Activated T-cell treated with anti-CD3 and anti-CD28 coated beads for 1 hour (primary cell): ENCODE measurements around the gene WDHD1.
"Not testable (repeated sequence)": the region's sequence is repeated elsewhere in the genome, so short reads cannot be mapped to it uniquely, and the experiment has no call there.

Experiments used
- DNase-seq: peaks from one replicate; pipeline ENCODE4 v3.0.0-alpha.2; 2020; ENCODE audit warnings: low read depth

Gene WDHD1

GRCh38 chr14:54953609-54954008 lies 73.3 kb downstream of the WDHD1 start:
- not testable (repeated sequence) for DNase-seq

GRCh38 chr14:54952803-54953202 lies 74.1 kb downstream of the WDHD1 start:
- DNase-seq, result not testable (repeated sequence)

GRCh38 chr14:54947230-54947629 lies 79.7 kb downstream of the WDHD1 start:
- no peak for DNase-seq

- no peak for DNase-seq
Observed at GRCh38 chr14:54946500-54946899, 80.4 kb downstream of the WDHD1 start.

GRCh38 chr14:54944737-54945391 lies 82.0 kb downstream of the WDHD1 start:
- no peak for DNase-seq

- DNase-seq, result no peak
Observed at GRCh38 chr14:54942913-54943312, 84.0 kb downstream of the WDHD1 start.

- DNase-seq, result no peak
Observed at GRCh38 chr14:54936816-54937215, 90.1 kb downstream of the WDHD1 start.

- no peak for DNase-seq
Observed at GRCh38 chr14:54935958-54936357, 90.9 kb downstream of the WDHD1 start.

- DNase-seq, result no peak
Observed at GRCh38 chr14:54935100-54935499, 91.8 kb downstream of the WDHD1 start.

GRCh38 chr14:54933006-54933405 lies 93.9 kb downstream of the WDHD1 start:
- DNase-seq, result no peak

GRCh38 chr14:54931598-54932340 lies 95.1 kb downstream of the WDHD1 start:
- no peak for DNase-seq

- no peak for DNase-seq
Observed at GRCh38 chr14:54931101-54931500, 95.8 kb downstream of the WDHD1 start.

GRCh38 chr14:54929556-54929955 lies 97.3 kb downstream of the WDHD1 start:
- DNase-seq, result no peak

- DNase-seq, result no peak
Observed at GRCh38 chr14:54928216-54928615, 98.7 kb downstream of the WDHD1 start.

- DNase-seq, result no peak
Observed at GRCh38 chr14:54927551-54927950, 99.3 kb downstream of the WDHD1 start.

GRCh38 chr14:54926570-54926969 lies 100.3 kb downstream of the WDHD1 start:
- not testable (repeated sequence) for DNase-seq

GRCh38 chr14:54922598-54922997 lies 104.3 kb downstream of the WDHD1 start:
- DNase-seq, result no peak

GRCh38 chr14:54920052-54920451 lies 106.8 kb downstream of the WDHD1 start:
- no peak for DNase-seq

GRCh38 chr14:54919330-54919729 lies 107.6 kb downstream of the WDHD1 start:
- no peak for DNase-seq

GRCh38 chr14:54918427-54918826 lies 108.5 kb downstream of the WDHD1 start:
- no peak for DNase-seq

GRCh38 chr14:54916101-54916500 lies 110.8 kb downstream of the WDHD1 start:
- DNase-seq, result no peak

GRCh38 chr14:54909817-54910558 lies 116.9 kb downstream of the WDHD1 start:
- DNase-seq, result no peak

GRCh38 chr14:54908973-54909372 lies 117.9 kb downstream of the WDHD1 start:
- DNase-seq, result not testable (repeated sequence)
